ENCODE results near the gene CYP17A1.

- no peak for TF ChIP-seq POLR2A (IDR thresholded peaks at IDR 0.05)
- TF ChIP-seq CTCF (IDR thresholded peaks at IDR 0.05): no peak
These were observed 22.7 kb upstream of the CYP17A1 start for GRCh38 chr10:102859911-102860310.

Measured in body of pancreas (tissue), 4 donors.